ENCODE results near the gene BCORL1.

BCORL1 gene

GRCh38 chrX:129961180-129962083, 21.0 kb upstream of the BCORL1 start:
- FAIRE-seq (no peak), DNase-seq (ENCODE audit: low spot score) (peak; percentile 59)

GRCh38 chrX:129963729-129964128, 18.7 kb upstream of the BCORL1 start:
- DNase-seq (ENCODE audit: low spot score) = no peak
- no peak for FAIRE-seq

- no peak for FAIRE-seq
Observed at GRCh38 chrX:129965166-129965565, 17.3 kb upstream of the BCORL1 start.

GRCh38 chrX:129968968-129969367, 13.5 kb upstream of the BCORL1 start:
- DNase-seq (ENCODE audit: low spot score) (no peak), FAIRE-seq (no peak)

More at GRCh38 chrX:129965166-129965565, 17.3 kb upstream of the BCORL1 start:
- no peak for DNase-seq (ENCODE audit: low spot score)

- FAIRE-seq = no peak
- no peak for DNase-seq (ENCODE audit: low spot score)
Observed at GRCh38 chrX:129976441-129976840, 6.0 kb upstream of the BCORL1 start.

- DNase-seq (ENCODE audit: low spot score) = no peak
Observed at GRCh38 chrX:129979207-129979920, 3.1 kb upstream of the BCORL1 start.

GRCh38 chrX:129980001-129980401, 2.4 kb upstream of the BCORL1 start:
- DNase-seq (ENCODE audit: low spot score) (no peak), FAIRE-seq (no peak)

More at GRCh38 chrX:129979207-129979920, 3.1 kb upstream of the BCORL1 start:
- FAIRE-seq = no peak

GRCh38 chrX:129980540-129981199, 1.8 kb upstream of the BCORL1 start:
- no peak for FAIRE-seq

GRCh38 chrX:129981200-129981553, 1.3 kb upstream of the BCORL1 start:
- no peak for DNase-seq (ENCODE audit: low spot score)
- no peak for FAIRE-seq

More at GRCh38 chrX:129980540-129981199, 1.8 kb upstream of the BCORL1 start:
- DNase-seq (ENCODE audit: low spot score) = no peak

GRCh38 chrX:129981752-129982299, 609 bp upstream of the BCORL1 start:
- no peak for FAIRE-seq
- DNase-seq (ENCODE audit: low spot score) = no peak

GRCh38 chrX:129983575-129984110, 1.2 kb downstream of the BCORL1 start:
- peak; percentile 8 for DNase-seq (ENCODE audit: low spot score)
- FAIRE-seq = no peak

- FAIRE-seq (no peak), DNase-seq (ENCODE audit: low spot score) (peak; percentile 41)
Observed at GRCh38 chrX:129984111-129984958, 1.9 kb downstream of the BCORL1 start.

- no peak for FAIRE-seq
- no peak for DNase-seq (ENCODE audit: low spot score)
Observed at GRCh38 chrX:129987871-129988270, 5.4 kb downstream of the BCORL1 start.

- no peak for FAIRE-seq
- DNase-seq (ENCODE audit: low spot score) = no peak
Observed at GRCh38 chrX:129992181-129992580, 9.7 kb downstream of the BCORL1 start.

- FAIRE-seq (no peak), DNase-seq (ENCODE audit: low spot score) (peak; percentile 4)
Observed at GRCh38 chrX:129996120-129996519, 13.7 kb downstream of the BCORL1 start.

- DNase-seq (ENCODE audit: low spot score) = no peak
- FAIRE-seq = no peak
Observed at GRCh38 chrX:129997086-129997485, 14.7 kb downstream of the BCORL1 start.

- DNase-seq (ENCODE audit: low spot score) (no peak), FAIRE-seq (no peak)
Observed at GRCh38 chrX:129998021-129998420, 15.6 kb downstream of the BCORL1 start.

- FAIRE-seq (no peak), DNase-seq (ENCODE audit: low spot score) (no peak)
Observed at GRCh38 chrX:130001893-130002292, 19.5 kb downstream of the BCORL1 start.

GRCh38 chrX:130002541-130002940, 20.1 kb downstream of the BCORL1 start:
- no peak for DNase-seq (ENCODE audit: low spot score)
- no peak for FAIRE-seq

- FAIRE-seq = no peak
- DNase-seq (ENCODE audit: low spot score) = no peak
Observed at GRCh38 chrX:130005089-130005807, 22.8 kb downstream of the BCORL1 start.

Measured in urothelium cell line (cell line).